AG04450 (cell line): ENCODE data around the gene DHX40. TPM values are rescaled to one million over a fixed set of nuclear protein-coding genes. Genes with fewer than 3 reads are reported as not detected.

Experiments used
- CTCF ChIA-PET: fragments of 300-600, 350-600 bp; formaldehyde crosslinking; extraction: SDS; loops from one replicate; lab custom pipeline; 2022; ENCODE audit warnings: antibody characterized with exemption, inconsistent platforms; lab: Charles Lee
- POLR2A ChIA-PET: fragments of 350-600 bp; formaldehyde crosslinking; extraction: SDS; loops from one replicate; lab custom pipeline; 2021; ENCODE audit warnings: antibody characterized with exemption, inconsistent platforms; lab: Yijun Ruan, JAX
- DNase-seq: peaks from one replicate; pipeline ENCODE4 v3.0.0-alpha.2; 2011; ENCODE audit warnings: low read depth, low spot score
- H3K27ac ChIP-seq: one replicate; pipeline ENCODE4 v1.5.1; 2012; ENCODE audit warnings: low read depth, low read length, control low read depth
- H3K27me3 ChIP-seq: one replicate; pipeline ENCODE4 v1.6.0; 2012; ENCODE audit warnings: low read length; ENCODE audit not compliant: control insufficient read depth, insufficient read depth
- H3K4me3 ChIP-seq: 2 replicates; pipeline ENCODE4 v1.5.1; 2011; ENCODE audit warnings: mild to moderate bottlenecking, low read depth, low read length, control low read depth
- H3K9me3 ChIP-seq: 2 replicates; pipeline ENCODE4 v1.5.1; 2012; ENCODE audit warnings: low read length; ENCODE audit not compliant: control insufficient read depth, insufficient read depth
- polyA plus RNA-seq: library from polyadenylated mRNA; depleted of rRNA; stranded (reverse); fragments of >200 nt; gene quantifications from 2 replicates; pipeline ENCODE4 v1.2.3, GENCODE V29; 2011
- TF ChIP-seq, protein P1 (sequence below): IDR thresholded peaks from 2 replicates; pipeline ENCODE4 v1.5.1; 2011; ENCODE audit warnings: low read depth, low read length, control low read depth, inconsistent platforms

DHX40 gene
- polyA plus RNA-seq, 1 experiment: 49.4 TPM

DNA sequence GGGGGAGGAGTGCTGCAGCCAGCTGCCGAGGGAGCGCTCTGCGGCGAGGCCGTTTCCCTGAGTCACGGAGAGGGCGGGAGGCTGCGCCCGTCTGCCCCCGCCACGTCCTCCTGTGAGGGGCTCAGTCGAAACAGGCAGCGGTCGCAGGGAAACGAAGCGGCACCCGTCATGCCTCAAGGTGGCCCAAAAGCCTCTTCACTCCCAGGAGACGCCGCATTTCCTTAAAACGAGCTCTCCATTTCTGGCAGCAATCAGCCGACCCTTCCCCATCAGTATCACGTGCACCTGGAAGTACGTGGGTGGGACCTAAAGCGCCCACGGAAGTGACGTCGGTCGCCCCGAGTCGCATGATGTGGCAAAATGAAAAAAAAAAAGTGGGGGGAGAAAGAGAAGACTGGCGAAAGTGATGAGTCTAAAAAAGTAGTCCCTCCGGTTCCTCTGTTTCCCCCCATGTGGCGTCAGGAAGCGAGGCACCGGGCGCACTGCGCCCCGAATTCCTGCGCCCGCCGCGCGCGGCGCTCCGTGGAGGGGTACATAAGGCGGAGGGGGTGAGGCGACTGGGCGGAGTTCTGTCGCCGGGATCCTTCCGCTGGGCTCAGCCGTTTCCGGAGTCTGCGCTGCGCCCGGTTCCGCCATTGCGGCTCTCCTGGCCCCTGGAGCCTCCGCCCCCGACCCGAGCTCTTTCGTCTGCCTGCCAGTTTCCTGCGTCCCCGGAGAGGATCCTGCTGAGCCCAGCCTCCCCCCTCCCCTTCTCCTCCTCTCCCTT, 54.1 kb downstream of the DHX40 start, which contains the start of gene CLTC:
Gene CLTC (plus strand): TSS at position 598 of the 766 bp plus-strand sequence. CDS start 237 bp downstream, outside the sequence.
- CTCF ChIA-PET: no interaction called here
- Histone ChIP-seq H3K27me3 (no peaks in the 10 kb centered on the region), H3K9me3 (no peaks in the 10 kb centered on the region; the same call in 1 of the 2 replicates), H3K4me3 (peak within 1 kb of the TSS; percentile 73), H3K27ac (peak within 1 kb of the TSS; percentile 100)
- TF ChIP-seq, protein P1, sequence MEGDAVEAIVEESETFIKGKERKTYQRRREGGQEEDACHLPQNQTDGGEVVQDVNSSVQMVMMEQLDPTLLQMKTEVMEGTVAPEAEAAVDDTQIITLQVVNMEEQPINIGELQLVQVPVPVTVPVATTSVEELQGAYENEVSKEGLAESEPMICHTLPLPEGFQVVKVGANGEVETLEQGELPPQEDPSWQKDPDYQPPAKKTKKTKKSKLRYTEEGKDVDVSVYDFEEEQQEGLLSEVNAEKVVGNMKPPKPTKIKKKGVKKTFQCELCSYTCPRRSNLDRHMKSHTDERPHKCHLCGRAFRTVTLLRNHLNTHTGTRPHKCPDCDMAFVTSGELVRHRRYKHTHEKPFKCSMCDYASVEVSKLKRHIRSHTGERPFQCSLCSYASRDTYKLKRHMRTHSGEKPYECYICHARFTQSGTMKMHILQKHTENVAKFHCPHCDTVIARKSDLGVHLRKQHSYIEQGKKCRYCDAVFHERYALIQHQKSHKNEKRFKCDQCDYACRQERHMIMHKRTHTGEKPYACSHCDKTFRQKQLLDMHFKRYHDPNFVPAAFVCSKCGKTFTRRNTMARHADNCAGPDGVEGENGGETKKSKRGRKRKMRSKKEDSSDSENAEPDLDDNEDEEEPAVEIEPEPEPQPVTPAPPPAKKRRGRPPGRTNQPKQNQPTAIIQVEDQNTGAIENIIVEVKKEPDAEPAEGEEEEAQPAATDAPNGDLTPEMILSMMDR: no peak
- peak; percentile 96 for DNase-seq
- POLR2A ChIA-PET: interaction anchor here (0.6 to 2.2 kb wide), 20 partner anchors 9 to 518 kb away, joined by 3 to 12 read pairs (median 4); partner anchors contain the start of genes DHX40, PTRH2 and VMP1

DNA sequence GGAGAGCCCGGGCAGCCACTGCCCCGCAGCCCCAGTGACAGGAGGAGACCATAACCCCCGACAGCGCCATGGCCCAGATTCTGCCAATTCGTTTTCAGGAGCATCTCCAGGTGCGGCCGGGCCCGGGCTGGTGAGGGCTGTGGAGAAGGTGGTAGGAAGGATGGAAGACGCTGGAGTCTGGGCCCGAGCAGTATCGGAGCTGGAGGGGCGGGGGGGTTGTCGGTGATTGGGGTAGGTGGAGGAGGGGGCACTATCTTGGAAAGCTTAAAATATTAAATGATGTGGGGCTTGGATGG, 54.6 kb downstream of the DHX40 start:
- H3K27me3 ChIP-seq: no peaks in the 10 kb centered on the region
- peak overlapping the region; percentile 73 for H3K4me3 ChIP-seq
- no peaks in the 10 kb centered on the region; the same call in 1 of the 2 replicates for H3K9me3 ChIP-seq
- H3K27ac ChIP-seq: peak overlapping the region; percentile 100
- DNase-seq: no peak
- ChIA-PET CTCF (no interaction called here), POLR2A (interaction anchor here (0.6 to 2.2 kb wide), 9 partner anchors 8 to 239 kb away, joined by 3 to 12 read pairs (median 5); partner anchors contain the start of genes PTRH2 and VMP1)
- TF ChIP-seq, protein P1: no peak

DNA sequence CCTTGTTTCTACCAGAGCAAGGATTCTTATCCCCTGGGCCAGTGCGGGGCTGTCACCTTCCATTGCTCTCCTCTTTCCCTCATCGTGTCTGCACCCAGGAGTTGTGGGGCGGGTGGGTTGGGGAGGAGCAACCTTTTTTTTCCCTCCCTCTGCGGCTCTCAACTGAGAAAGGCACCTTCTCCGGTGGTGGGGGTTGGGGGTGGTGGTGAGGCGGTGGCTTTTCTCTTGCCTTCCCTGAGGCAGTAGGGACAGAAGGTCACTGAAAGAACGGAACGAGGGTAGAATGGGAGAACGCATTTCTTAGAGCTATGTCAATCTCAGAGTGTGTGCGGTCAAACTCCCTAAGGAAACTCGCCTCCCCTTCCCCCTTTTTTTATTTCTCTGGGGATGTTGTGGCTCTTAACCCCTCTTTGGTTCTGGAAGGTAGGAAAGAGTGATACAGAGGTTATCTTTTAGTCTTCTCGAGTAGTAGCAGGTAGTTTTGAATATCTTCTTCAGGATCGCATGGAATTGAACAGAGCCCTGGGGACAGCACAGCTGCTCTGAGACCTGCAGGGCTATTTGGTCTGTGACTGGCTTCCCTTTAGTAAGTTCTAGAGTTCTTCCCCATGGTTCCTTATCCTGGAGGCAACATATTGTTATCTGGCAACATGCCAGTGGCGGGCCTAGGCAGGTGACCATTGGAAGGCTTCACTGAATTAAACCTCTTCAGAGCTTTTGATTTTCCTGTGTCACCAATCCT, 55.3 kb downstream of the DHX40 start:
- Histone ChIP-seq H3K27ac (peak overlapping the region; percentile 100), H3K27me3 (no peaks in the 10 kb centered on the region), H3K4me3 (peak overlapping the region; percentile 73), H3K9me3 (no peaks in the 10 kb centered on the region; the same call in 1 of the 2 replicates)
- TF ChIP-seq, protein P1: no peak
- POLR2A ChIA-PET: interaction anchor here (1.9 to 2.2 kb wide), 3 partner anchors 8 to 87 kb away, joined by 7 to 12 read pairs (median 11); partner anchors contain the start of genes PTRH2 and VMP1
- CTCF ChIA-PET: no interaction called here
- DNase-seq: no peak

DNA sequence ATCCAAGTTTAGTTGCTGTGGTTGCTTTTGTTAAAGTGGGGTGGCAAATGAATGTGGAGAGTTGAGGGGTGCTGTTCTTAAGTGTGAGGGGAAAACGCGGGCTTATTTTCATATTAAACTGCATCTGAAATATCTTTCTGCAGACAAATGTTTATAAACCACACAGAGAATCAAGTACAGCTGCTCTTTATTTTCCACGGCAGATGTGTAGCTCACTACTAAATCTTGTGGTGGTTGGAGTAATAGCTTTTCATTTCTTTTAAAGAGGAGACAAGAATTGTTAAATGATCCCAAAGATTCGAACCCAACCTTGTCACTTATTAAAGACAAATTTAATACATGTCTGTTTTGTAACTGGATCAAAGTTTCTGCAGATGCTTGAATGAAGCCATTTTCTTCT, 56.4 kb downstream of the DHX40 start:
- TF ChIP-seq, protein P1: no peak
- Histone ChIP-seq H3K4me3 (peak overlapping the region; percentile 73), H3K27me3 (no peaks in the 10 kb centered on the region), H3K27ac (no peak overlapping the region), H3K9me3 (no peaks in the 10 kb centered on the region; the same call in 1 of the 2 replicates)
- no peak for DNase-seq
- ChIA-PET CTCF (interaction anchor here (0.7 to 2.0 kb wide), 2 partner anchors 62 to 311 kb away, joined by 3 to 4 read pairs; no protein-coding TSS in a partner anchor), POLR2A (interaction anchor here (0.5 to 0.6 kb wide), 2 partner anchors 57 to 186 kb away, joined by 3 to 4 read pairs; no protein-coding TSS in a partner anchor)
